Right kidney (tissue), 1 donor: ENCODE measurements around the gene SELENOS.

ENCODE experiments used
- DNase-seq: peaks from one replicate; pipeline ENCODE4 v3.0.0-alpha.2; 2016

The SELENOS gene

GRCh38 chr15:101283931-101284330 is 6.6 kb upstream of the SELENOS start:
- DNase-seq, result no peak

- no peak for DNase-seq
Observed at GRCh38 chr15:101280007-101280406, 2.7 kb upstream of the SELENOS start.

DNA sequence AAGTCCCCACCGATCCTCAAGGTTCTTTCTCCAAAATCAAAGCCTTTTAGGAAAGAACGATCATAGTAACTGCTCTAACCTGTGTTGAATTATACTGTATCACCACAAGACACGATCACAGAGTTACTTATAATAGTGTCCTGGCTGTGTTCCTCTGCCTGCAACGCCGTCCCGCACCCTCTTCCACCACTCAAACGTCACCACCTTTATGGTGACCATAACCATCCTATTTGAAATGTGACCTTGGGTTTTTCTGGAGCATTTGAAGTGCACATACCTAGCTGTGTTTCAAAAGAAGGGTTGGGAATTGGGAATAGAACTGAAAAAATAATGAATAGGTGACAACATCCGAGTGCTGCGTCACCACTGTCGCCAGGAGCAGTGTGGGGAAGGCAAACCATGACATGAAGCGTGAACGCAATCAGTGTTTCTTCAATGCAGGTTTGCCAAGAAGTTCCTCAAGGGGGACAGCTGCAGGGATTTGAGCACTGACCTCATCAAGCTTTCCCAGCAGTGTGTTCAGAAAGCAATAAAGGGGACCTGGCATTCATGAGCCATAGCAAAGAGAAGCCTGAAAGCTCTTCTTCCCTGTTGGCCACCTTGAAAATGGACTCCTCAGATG is 769 bp upstream of the SELENOS start:
- DNase-seq, result no peak

- no peak for DNase-seq
Observed at GRCh38 chr15:101276501-101277037, 716 bp downstream of the SELENOS start.

DNA sequence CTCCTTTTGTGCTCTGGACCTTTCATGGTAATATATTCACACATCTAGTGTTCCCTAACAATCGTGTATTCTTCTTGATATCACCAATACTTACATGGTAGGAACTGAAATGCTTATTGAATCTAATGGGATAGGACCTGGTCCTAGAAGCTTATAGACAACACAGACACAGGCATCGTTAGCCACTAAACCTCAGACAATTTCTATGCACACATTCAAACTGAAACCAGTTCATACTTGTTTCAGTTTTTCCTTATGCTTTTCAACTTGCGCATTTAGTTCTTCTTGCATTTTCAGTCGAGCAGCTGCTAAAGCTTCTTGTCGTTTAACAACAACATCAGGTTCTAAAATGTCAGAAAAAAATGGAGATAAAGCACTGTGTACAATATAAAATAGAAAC is 2.3 kb downstream of the SELENOS start:
- DNase-seq, result no peak

GRCh38 chr15:101273534-101273933 is 3.8 kb downstream of the SELENOS start:
- DNase-seq, result no peak

DNA sequence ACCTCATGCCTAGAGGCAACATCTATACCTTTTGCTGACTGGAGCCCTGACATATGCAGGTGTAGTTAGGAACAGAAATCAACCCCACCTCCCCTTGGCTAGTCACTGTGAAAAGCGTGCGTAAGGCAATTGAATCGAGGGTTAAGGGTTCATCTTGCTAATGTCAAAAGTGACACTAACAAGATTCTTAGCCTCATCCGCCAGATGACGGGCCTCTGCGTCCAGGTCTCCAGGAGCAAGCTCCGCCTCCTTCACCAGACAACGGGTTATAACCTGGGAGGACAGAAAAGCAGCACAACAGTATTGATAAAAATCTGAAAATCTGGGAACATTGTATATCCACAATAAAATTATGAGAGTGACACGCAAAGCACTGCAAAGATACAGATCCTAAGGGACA is 4.7 kb downstream of the SELENOS start:
- no peak for DNase-seq

DNA sequence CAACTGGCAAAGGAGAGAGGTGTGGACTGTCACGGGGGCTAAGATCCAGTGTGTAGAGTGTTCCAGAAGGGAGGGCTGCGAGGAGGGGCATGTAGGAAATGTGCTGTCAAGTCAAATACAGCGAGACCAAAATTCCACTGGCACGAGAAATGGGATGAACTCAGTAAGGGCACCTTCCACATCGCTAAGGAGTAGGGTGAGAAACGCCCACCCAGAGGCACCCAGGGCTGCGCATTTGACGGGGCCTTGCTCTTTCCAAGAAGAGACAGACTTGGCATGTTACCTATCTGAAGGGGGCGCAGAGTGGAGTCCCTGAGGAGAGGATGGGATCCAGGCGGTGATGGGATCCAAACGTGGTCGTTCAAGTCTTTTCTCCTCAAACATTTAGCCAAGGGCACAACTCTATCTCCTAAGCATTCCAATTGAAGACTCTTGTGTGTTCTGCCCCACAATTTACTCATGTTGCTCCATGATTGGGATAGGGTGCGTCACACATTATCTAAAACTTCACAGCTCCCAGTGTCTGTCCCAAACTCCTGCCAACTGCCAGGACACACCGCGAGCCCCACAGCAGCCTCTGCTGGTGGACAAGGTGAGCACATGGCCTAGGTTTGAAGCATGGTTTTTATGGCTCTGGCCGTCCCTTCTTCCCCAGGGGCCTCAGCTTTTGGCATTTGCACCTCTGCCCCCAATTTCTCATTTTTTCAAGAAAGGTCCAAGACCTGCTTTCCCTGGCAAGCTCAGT is 7.6 kb downstream of the SELENOS start:
- no peak for DNase-seq

GRCh38 chr15:101267320-101268104 is 9.8 kb downstream of the SELENOS start:
- DNase-seq, result no peak

- no peak for DNase-seq
Observed at GRCh38 chr15:101266787-101267186, 10.5 kb downstream of the SELENOS start.

DNA sequence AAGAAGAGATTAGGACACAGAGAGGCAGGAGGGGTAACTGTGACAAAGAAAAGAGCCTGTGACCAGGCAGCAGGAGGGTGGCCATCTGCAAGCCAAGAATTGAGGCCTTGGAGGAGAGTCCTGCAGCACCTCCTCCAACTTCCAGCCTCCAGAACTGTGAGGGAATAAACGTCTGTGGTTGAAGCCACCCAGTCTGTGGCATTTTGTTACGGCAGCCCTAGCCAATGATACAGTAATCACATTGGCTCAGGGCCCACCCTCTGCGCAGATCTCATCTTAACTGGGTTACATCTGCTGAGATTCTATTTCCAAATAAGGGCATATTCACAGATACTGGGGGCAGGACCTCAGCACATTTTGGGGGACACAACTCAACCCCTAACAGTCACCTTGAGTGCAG is 11.3 kb downstream of the SELENOS start:
- no peak for DNase-seq

DNA sequence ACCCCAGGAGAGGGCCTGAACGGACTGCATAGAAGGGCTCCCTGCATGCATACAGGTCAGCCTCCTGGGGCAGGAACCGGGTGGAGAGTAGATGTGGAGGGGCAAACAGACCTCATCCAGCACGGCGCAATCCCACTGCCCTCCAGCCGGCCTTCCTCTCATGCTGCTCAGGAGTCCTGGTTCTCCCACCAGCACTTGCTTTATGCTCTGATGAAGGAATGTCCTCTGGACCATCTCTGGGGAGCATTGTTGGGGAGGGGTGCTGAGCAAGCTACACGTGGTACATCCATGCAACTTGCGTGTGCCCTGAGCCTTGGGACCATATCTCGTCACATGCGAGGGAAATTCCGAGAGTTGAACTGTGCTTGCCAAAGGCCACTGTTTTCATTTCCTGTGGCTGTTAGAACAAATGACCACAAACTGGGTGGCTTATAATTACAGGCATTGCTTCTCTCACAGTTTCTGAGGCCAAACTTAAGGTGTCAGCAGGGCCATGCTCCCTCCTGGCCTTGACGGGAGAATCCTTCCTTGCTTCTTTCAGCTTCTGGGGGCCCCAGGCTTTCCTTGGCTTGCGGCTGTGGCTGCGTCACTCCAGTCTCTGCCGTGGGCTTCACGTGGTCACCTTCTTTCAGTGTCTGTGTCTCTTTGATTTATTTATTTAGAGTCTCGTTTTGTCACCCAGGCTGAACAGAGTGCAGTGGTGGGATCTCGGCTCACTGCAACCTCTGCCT is 12.2 kb downstream of the SELENOS start:
- no peak for DNase-seq

GRCh38 chr15:101264011-101264410 is 13.3 kb downstream of the SELENOS start:
- no peak for DNase-seq

DNA sequence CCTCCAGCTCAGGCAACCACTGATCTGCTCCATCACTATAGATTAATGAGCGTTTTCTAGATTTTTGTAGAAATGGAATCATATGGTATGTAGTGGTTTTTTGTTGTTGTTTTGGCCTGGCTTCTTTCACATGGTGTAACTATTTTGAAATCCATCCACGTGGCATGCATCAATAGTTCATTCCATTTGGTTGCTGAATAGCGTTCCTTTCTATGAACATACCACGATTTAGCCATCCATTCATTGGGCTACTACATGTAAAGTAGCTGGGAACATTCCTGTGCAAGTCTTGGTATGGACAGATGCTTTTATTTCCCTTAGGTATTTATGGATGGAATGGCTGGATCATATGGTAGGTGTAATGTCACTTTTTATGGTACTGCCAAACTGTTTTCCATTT is 14.7 kb downstream of the SELENOS start:
- no peak for DNase-seq

DNA sequence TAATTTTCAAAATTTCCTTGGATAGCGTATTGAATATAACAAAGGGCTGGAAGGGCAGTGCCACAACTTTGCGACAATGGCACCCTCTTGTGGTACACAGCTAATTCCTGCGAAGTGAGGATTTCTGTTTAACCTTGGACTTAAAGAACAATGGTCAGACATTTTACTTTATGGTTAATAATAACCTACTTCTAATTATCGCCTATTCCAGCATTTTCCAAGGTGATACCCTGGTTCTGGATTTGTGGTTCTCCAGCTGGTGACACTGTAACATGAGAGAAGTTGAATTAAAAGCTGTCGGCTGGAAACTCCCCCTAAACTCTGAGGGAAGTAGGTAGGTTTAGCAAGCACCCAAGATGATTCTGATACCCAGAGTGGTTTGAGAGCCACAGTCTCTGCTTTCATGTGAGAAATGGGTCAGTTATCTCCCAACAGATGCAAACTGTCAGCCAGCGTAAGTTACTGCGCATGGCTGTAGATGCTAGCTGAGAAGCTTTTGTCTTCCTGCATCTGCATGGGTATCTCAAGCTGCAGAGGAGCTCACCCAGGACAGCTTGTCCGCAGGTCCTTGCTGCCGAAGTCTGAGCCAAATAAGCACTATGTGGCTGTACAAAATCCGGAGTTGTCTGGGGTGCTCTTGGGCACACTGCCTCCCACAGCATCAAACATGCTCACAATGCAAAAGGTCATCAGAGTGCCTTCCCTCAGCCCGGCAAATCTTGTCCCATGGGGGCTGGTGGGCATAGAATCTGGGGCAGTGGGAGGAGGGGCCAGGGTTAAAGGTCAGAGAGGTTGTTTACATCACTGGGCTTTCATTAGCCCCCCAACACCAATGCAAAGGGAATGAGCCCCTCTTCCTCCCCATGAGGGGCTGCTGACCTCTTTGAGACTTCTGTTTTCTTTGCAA is 18.8 kb downstream of the SELENOS start:
- peak; percentile 62 for DNase-seq

GRCh38 chr15:101256757-101257156 is 20.5 kb downstream of the SELENOS start:
- no peak for DNase-seq

GRCh38 chr15:101255615-101256241 is 21.6 kb downstream of the SELENOS start:
- no peak for DNase-seq

GRCh38 chr15:101255051-101255395 is 22.3 kb downstream of the SELENOS start:
- DNase-seq, result no peak

DNA sequence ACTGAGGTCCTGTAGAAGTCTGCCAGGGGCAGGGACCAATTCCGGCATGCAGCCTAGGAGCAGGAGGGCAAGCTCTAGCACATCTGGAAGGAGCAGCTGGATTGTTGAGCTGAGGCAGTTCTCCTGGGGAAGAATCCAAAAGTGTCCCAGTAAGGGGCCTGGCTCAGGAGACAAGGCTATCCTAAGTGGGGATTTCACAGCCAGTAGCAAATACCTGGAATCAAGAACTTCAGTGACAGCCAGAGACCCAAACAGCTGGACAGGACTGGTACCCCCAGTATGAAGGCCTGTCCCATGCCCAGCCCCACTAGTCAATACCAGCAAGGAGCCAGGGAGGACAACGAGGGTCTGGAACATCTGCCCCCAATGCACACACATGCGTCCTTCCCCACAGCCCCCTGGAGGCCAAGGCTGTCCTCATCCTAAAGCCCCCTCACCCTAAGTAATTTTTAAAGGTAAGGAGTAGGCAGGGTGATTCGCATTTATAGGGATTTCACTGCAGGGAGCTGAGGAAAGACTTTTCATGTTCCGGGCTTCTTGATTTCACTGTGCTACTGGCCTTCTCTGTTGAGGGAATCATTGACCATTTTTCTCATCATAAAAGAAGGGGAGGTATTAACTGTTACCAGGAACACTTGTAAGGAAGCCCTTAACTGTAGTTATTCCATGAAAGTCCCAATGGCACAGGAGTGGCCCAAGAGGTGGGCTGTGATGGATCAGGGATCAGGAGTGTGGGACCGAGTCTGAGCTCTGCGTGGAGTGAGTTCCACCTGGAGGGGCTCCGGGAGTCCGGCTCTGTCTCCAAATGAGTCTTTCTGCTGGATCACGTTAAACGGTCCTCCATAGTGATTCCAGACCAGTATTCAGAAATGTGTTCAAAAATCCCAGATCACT is 22.9 kb downstream of the SELENOS start:
- DNase-seq, result no peak

DNA sequence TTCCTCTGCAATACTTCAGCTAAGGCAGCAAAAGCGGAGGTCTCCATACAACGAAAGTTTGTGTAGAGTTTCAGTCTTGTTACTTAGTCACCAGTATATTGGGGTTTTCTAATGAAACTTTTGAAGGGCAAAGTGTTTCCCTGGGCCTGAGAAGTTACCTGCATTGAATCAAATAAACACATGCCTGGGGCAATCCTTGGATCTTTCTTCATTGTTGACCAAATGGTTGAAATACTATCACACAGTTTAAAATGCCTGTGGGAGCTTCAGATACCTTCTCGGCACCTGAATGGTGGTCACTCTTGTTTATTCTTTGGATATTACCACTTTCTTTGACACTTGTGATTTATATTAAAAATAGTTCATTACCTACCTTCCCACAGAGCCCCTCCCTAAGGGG is 24.4 kb downstream of the SELENOS start:
- no peak for DNase-seq
